K562 (cell line): ENCODE measurements around the gene CUTA. TPM values are rescaled to one million over a fixed set of nuclear protein-coding genes. Genes with fewer than 3 reads are reported as not detected.
A peak's percentile ranks its signal among the peaks of the same experiment; 100 is the strongest.

ENCODE experiments used
- CHAMP1 ChIP-seq: fragments of 450-650 bp; IDR thresholded peaks from 2 replicates; pipeline ENCODE4 v1.6.1; 2016; ENCODE audit warnings: mild to moderate bottlenecking
- CREB1 ChIP-seq, 2 experiments: sonication (generic) in 1 of 2; formaldehyde crosslinking in 1 of 2; IDR thresholded peaks; 2 replicates each; pipeline versions ENCODE4 v1.6.1 to v1.8.0; 2012 to 2022; ENCODE audit warnings: inconsistent platforms in 1 of 2, mild to moderate bottlenecking in 1 of 2, missing genetic modification reagents in 1 of 2, moderate library complexity in 1 of 2
- DNMT1 ChIP-seq: fragments of 450-650 bp; IDR thresholded peaks from 2 replicates; pipeline ENCODE4 v1.6.1; 2016; ENCODE audit warnings: antibody characterized with exemption, mild to moderate bottlenecking
- MAFF ChIP-seq: IDR thresholded peaks from 2 replicates; pipeline ENCODE4 v1.6.1; 2012; ENCODE audit warnings: low read length, improper control_type of control experiment
- MYC ChIP-seq, 2 experiments: fragments of 250-450 bp in 1 of 2; sonication (Bioruptor Pico) in 1 of 2; IDR thresholded peaks; 2 replicates each; pipeline versions ENCODE4 v1.5.1 to v1.6.1; 2012 to 2021; ENCODE audit warnings: low read depth in 2 of 2, borderline replicate concordance in 1 of 2, improper control_type of control experiment in 1 of 2, low read length in 1 of 2, mild to moderate bottlenecking in 1 of 2, moderate library complexity in 1 of 2
- NCOA6 ChIP-seq: fragments of 450-650 bp; IDR thresholded peaks from 2 replicates; pipeline ENCODE4 v1.6.1; 2017; ENCODE audit warnings: mild to moderate bottlenecking
- NFRKB ChIP-seq: fragments of 450-650 bp; IDR thresholded peaks from 2 replicates; pipeline ENCODE4 v1.6.1; 2016; ENCODE audit warnings: low read depth
- PURB ChIP-seq: sonication (generic); formaldehyde crosslinking; IDR thresholded peaks from 2 replicates; pipeline ENCODE4 v1.9.0; 2021; ENCODE audit warnings: low read depth, mild to moderate bottlenecking, missing genetic modification reagents
- RBM34 ChIP-seq: fragments of 200-400 bp; formaldehyde crosslinking; IDR thresholded peaks from 2 replicates; pipeline ENCODE4 v1.6.1; 2018; ENCODE audit warnings: low read length, borderline replicate concordance; ENCODE audit not compliant: insufficient read depth
- RUNX1 ChIP-seq: sonication (generic); IDR thresholded peaks from 2 replicates; pipeline ENCODE4 v1.6.1; 2016; ENCODE audit warnings: antibody characterized with exemption, low read depth
- SAFB ChIP-seq: fragments of 200-400 bp; formaldehyde crosslinking; IDR thresholded peaks from 2 replicates; pipeline ENCODE4 v1.6.1; 2017; ENCODE audit warnings: low read depth, low read length, borderline replicate concordance
- SFPQ ChIP-seq: fragments of 200-400 bp; formaldehyde crosslinking; IDR thresholded peaks from 2 replicates; pipeline ENCODE4 v1.6.1; 2017; ENCODE audit warnings: mild to moderate bottlenecking, low read depth, low read length, moderate library complexity
- SIN3A ChIP-seq, 2 experiments: fragments of 150-350 bp in 1 of 2; IDR thresholded peaks; 2 replicates each; pipeline ENCODE4 v1.6.1; 2011 to 2016; ENCODE audit warnings: borderline replicate concordance in 2 of 2, low read depth in 2 of 2, low read length in 2 of 2, mild to moderate bottlenecking in 2 of 2, moderate library complexity in 2 of 2; ENCODE audit not compliant: control insufficient read depth in 1 of 2
- SMAD3 ChIP-seq: fragments of 450-650 bp; formaldehyde crosslinking; conservative IDR thresholded peaks from 2 replicates; pipeline ENCODE4 v1.4.0; 2020; ENCODE audit warnings: mild to moderate bottlenecking
- TCF7L2 ChIP-seq: fragments of 150-350 bp; IDR thresholded peaks from 2 replicates; pipeline ENCODE4 v1.6.1; 2016; ENCODE audit warnings: low read depth, mild to moderate bottlenecking, low read length, moderate library complexity
- TGIF2 ChIP-seq: sonication (generic); formaldehyde crosslinking; IDR thresholded peaks from 2 replicates; pipeline ENCODE4 v1.8.1; 2022; ENCODE audit warnings: mild to moderate bottlenecking, missing genetic modification reagents, moderate library complexity
- VEZF1 ChIP-seq: fragments of 200-800 bp; sonication (Bioruptor generic); IDR thresholded peaks from 2 replicates; pipeline ENCODE4 v1.6.1; 2017; ENCODE audit warnings: missing genetic modification characterization, missing compliant biosample characterization
- ZC3H8 ChIP-seq: fragments of 450-650 bp; IDR thresholded peaks from 2 replicates; pipeline ENCODE4 v1.6.1; 2017
- ZNF217 ChIP-seq: sonication (generic); formaldehyde crosslinking; IDR thresholded peaks from 2 replicates; pipeline ENCODE4 v1.8.0; 2022; ENCODE audit warnings: mild to moderate bottlenecking, missing genetic modification reagents
- ZNF24 ChIP-seq: fragments of 450-650 bp; IDR thresholded peaks from 2 replicates; pipeline ENCODE4 v1.6.1; 2016
- ZNF280A ChIP-seq: fragments of 450-650 bp; IDR thresholded peaks from 2 replicates; pipeline ENCODE4 v1.6.1; 2018; ENCODE audit warnings: mild to moderate bottlenecking, low read depth; ENCODE audit not compliant: partially characterized antibody
- polyA plus RNA-seq, 8 experiments: library from polyadenylated mRNA; depleted of rRNA in 4 of 8; stranded (reverse) in 5 of 8; unstranded in 3 of 8; fragments of >200 nt; fragmentation: Nextera tagmentation in 2 of 8; fragmentation: Illumina TruSeq in 1 of 8; extraction: Ambion mirVana in 2 of 8; extraction: Trizol in 1 of 8; gene quantifications; 2 replicates each; pipeline versions ENCODE4 v1.2.1 to v1.2.3, GENCODE V29; 2011 to 2014; ENCODE audit warnings: inconsistent platforms in 1 of 8, missing spikeins in 1 of 8
- total RNA-seq, 7 experiments: library from RNA; depleted of rRNA in 6 of 7; stranded (reverse); fragments of >200 nt in 6 of 7; fragmentation: Illumina TruSeq in 2 of 7; extraction: Trizol in 2 of 7; gene quantifications; 2 replicates each; pipeline versions ENCODE4 v1.2.1 to v1.2.3, GENCODE V29; 2011 to 2021; ENCODE audit warnings: low replicate concordance in 1 of 7

Gene CUTA
- total and polyA plus RNA-seq, 9 of the 15 experiments (the other 6 are each of a cell fraction or from before 2014, with no cell fraction given) = 166 to 682 (median 310) TPM

- TF ChIP-seq VEZF1 (CRISPR knock-in tag) (no peak), ZC3H8 (no peak), MAFF (no peak), CHAMP1 (no peak), ZNF217 (CRISPR knock-in tag) (no peak), PURB (no peak), SIN3A (IDR thresholded peaks at IDR 0.05; ENCODE audit: borderline replicate concordance in 2 of 2, control insufficient read depth in 1 of 2, low read depth in 2 of 2, low read length in 2 of 2) (no peak), ZNF24 (no peak), SAFB (no peak), RUNX1 (no peak), SFPQ (no peak), RBM34 (no peak), MYC (IDR thresholded peaks at IDR 0.05; ENCODE audit: low read depth, low read length) (no peak), MYC (CRISPR knock-in tag; IDR thresholded peaks at IDR 0.05; ENCODE audit: borderline replicate concordance, low read depth) (no peak), TGIF2 (no peak), NFRKB (peak; percentile 98), TCF7L2 (no peak), SMAD3 (CRISPR knock-in tag) (no peak; the same call in 1 of the 2 replicates), CREB1 (IDR thresholded peaks at IDR 0.05) (no peak; the same call in 1 of the 2 replicates), CREB1 (CRISPR knock-in tag; IDR thresholded peaks at IDR 0.05) (peak; percentile 26; the same call in 1 of the 2 replicates), DNMT1 (no peak), NCOA6 (no peak), ZNF280A (no peak)
These were observed 884 bp upstream of the CUTA start (continued) for GRCh38 chr6:33418690-33419291.
